Dermis lymphatic vessel endothelial cell (primary cell): ENCODE data around the gene EXOSC10. TPM values are rescaled to one million over a fixed set of nuclear protein-coding genes. Genes with fewer than 3 reads are reported as not detected.

Experiments used
- total RNA-seq: library from RNA; depleted of rRNA; stranded (reverse); fragments of >200 nt; gene quantifications from 2 replicates; pipeline ENCODE4 v1.2.1, GENCODE V29; 2014

Gene EXOSC10
- total RNA-seq: 37.8 and 45.6 TPM in 2 replicates

GRCh38 chr1:11099310-11100148, at the start of gene EXOSC10:
Gene EXOSC10, minus strand, starts transcription at chr1:11099869. Its CDS starts 38 bp downstream, at chr1:11099831.

GRCh38 chr1:11059968-11060830, 39.5 kb downstream of the EXOSC10 start, which contains the start of gene SRM:
Gene SRM, minus strand, starts transcription at chr1:11060018. Its CDS starts 75 bp downstream, at chr1:11059943.

GRCh38 chr1:11046625-11047365, 52.9 kb downstream of the EXOSC10 start, which contains the start of gene MASP2:
Gene MASP2, minus strand, starts transcription at chr1:11047239. Its CDS starts 32 bp downstream, at chr1:11047207.

Other genes with a start within 250 kb of the EXOSC10 start
- gene TARDBP, start 87.2 kb downstream of the EXOSC10 start, total RNA-seq: 84.0 and 105 TPM in 2 replicates
- not detected in 2 replicates for gene MASP2, start 52.6 kb downstream of the EXOSC10 start, total RNA-seq
- gene SRM, start 39.9 kb downstream of the EXOSC10 start, total RNA-seq: 5.4 and 7.4 TPM in 2 replicates
- not detected in 2 replicates for gene ANGPTL7, start 89.5 kb upstream of the EXOSC10 start, total RNA-seq
- gene MTOR, start 162.7 kb upstream of the EXOSC10 start, total RNA-seq: 43.1 and 48.4 TPM in 2 replicates
- 10.8 and 12.5 TPM in 2 replicates for gene UBIAD1, start 173.3 kb upstream of the EXOSC10 start, total RNA-seq